ENCODE measurements around the gene CXCL10. TPM values are rescaled to one million over a fixed set of nuclear protein-coding genes. Genes with fewer than 3 reads are reported as not detected.
A peak's percentile ranks its signal among the peaks of the same experiment; 100 is the strongest.

The CXCL10 gene
- total RNA-seq (1 to 10 TPM in 1 of 4 donors, under 1 TPM in 2, not detected in 1; 0.29 to 1.5 (median 0.32) TPM), polyA plus RNA-seq (under 1 TPM; 0.06 to 0.17 (median 0.16) TPM)
- long read RNA-seq, donor 1, partial matches to known transcripts: 0 of 1 reads
- long read RNA-seq, donor 1, other reads (novel, unspliced or antisense): 0 of 1 reads
- long read RNA-seq, donor 2: 0 reads

DNA sequence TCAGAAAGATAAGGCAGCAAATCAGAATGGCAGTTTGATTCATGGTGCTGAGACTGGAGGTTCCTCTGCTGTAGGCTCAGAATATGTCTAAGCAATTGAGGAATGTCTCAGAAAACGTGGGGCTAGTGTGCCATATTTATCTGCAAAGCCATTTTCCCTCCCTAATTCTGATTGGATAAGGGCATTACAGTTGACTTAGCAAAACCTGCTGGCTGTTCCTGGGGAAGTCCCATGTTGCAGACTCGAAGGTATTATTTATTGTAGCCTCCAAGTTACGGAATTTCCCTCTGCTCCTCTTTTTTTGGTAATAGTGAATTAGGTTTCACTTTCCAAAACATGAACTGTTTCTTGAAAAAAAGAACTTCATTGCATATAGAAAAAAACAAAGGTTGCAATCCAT is at the start of gene CXCL10:
Gene CXCL10, minus strand, starts transcription at position 109 of the 400 bp plus-strand sequence. Its CDS starts 66 bp downstream, at position 43.
- no peak within 1 kb of the TSS for H3K27ac ChIP-seq
- no peak within 1 kb of the TSS for H3K4me3 ChIP-seq
- H3K4me1 ChIP-seq: no peaks in the 10 kb centered on the region
- no peaks in the 10 kb centered on the region for H3K27me3 ChIP-seq (ENCODE audit: insufficient read depth in 3 of 3, low read length in 2 of 3)
- H3K9me3 ChIP-seq: no peaks in the 10 kb centered on the region
- TF ChIP-seq, protein P1, sequence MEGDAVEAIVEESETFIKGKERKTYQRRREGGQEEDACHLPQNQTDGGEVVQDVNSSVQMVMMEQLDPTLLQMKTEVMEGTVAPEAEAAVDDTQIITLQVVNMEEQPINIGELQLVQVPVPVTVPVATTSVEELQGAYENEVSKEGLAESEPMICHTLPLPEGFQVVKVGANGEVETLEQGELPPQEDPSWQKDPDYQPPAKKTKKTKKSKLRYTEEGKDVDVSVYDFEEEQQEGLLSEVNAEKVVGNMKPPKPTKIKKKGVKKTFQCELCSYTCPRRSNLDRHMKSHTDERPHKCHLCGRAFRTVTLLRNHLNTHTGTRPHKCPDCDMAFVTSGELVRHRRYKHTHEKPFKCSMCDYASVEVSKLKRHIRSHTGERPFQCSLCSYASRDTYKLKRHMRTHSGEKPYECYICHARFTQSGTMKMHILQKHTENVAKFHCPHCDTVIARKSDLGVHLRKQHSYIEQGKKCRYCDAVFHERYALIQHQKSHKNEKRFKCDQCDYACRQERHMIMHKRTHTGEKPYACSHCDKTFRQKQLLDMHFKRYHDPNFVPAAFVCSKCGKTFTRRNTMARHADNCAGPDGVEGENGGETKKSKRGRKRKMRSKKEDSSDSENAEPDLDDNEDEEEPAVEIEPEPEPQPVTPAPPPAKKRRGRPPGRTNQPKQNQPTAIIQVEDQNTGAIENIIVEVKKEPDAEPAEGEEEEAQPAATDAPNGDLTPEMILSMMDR (IDR thresholded peaks at IDR 0.05): no peak
- 24 to 27% (median 27%) methylated on average over 3 of the region's 3 CpGs for WGBS, 3 donors
- no peaks in the 10 kb centered on the region for H3K36me3 ChIP-seq (ENCODE audit: insufficient read depth in 1 of 2, low read depth in 1 of 2)
- ATAC-seq (no peak), DNase-seq (no peak)
- intact Hi-C loops (cut with DNase I): no loop called here

DNA sequence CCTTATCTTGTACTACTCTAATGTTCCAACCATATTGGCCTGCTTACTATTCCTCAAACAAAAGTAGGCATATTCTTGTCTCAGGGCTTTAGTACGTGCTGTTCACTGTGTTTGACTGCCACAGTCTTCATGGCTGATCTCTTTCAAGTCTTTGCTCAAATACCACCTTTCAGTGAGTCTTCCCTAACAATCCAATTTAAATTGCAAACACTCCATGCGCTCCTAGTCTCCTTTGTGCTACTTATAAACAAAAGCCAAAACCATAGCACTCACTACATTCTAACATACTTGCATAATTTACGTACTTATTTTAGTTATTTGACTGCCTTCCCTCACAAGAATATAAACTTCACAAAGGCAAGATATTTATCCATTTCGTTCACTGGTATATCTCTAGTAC is 49.5 kb upstream of the CXCL10 start:
- no peaks in the 10 kb centered on the region for H3K36me3 ChIP-seq (ENCODE audit: insufficient read depth in 1 of 2, low read depth in 1 of 2)
- 64 to 77% (median 72%) methylated on average over 4 of the region's 4 CpGs for WGBS, 3 donors
- H3K27ac ChIP-seq: peak overlapping the region; percentile 86
- H3K4me1 ChIP-seq: peaks cover 22% of the 10 kb centered on the region
- H3K27me3 ChIP-seq (ENCODE audit: insufficient read depth in 3 of 3, low read length in 2 of 3): no peaks in the 10 kb centered on the region
- H3K4me3 ChIP-seq: no peak overlapping the region
- intact Hi-C loops (cut with DNase I): no loop called here
- H3K9me3 ChIP-seq: no peaks in the 10 kb centered on the region
- TF ChIP-seq, protein P1 (IDR thresholded peaks at IDR 0.05): no peak
- ATAC-seq (no peak), DNase-seq (no peak)

DNA sequence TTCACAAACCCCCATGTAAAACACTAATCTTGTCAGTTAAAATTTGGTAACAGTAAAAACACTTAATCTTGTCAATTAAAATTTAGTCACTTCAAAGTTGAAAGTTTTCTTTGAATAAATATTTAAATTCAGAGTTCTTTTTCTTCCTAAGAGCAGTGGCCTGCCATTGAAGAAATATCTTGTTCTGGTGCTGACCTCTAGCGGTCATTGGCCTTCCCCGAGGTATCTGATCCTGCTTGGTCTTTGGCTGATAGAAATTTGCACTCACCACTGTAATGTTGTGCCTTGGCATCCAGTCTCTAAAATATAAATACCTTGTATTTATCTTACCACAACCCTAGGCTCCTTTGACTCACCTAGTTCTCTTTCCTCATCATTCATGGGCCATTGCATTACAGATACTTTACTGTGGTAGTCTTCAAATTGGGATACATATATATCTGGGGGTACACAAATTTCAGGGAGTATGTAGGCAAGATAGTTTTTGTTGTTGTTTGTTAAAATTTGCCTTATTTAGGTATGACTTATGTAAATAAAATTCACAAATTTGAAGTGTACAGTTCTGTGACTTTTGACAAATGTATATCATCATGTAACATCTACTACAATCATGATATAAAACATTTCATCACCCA is 44.5 kb upstream of the CXCL10 start:
- intact Hi-C loops (cut with DNase I): loop anchor here (1.0 to 10.0 kb wide), 3 partner anchors 69 to 153 kb away; no protein-coding TSS in a partner anchor
- no peaks in the 10 kb centered on the region for H3K9me3 ChIP-seq

DNA sequence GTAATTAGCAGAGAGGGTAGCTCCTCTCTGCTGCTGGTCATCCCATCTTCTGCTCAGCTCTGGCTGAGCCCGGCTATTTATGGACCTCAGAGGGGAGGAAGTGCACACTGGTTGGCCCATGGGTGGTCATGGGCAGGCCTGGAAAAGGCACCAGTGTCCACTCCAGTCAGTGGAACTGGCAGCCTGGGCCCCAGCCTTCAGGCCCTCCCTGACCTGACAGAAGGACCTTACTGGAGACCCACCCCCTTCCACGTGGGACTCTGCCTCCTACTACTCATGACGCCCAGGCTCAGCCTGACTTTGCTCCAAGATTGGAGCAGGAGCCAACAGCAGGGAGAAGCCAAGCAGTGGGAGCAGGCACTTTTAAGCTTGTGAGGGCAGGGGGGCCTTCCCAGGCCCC is 43.2 kb upstream of the CXCL10 start:
- WGBS, 3 donors: 50 to 69% (median 62%) methylated on average over 3 of the region's 3 CpGs
- Histone ChIP-seq H3K27me3 (ENCODE audit: insufficient read depth in 3 of 3, low read length in 2 of 3) (no peaks in the 10 kb centered on the region), H3K4me1 (peaks cover 1% of the 10 kb centered on the region), H3K9me3 (no peaks in the 10 kb centered on the region), H3K36me3 (ENCODE audit: insufficient read depth in 1 of 2, low read depth in 1 of 2) (no peaks in the 10 kb centered on the region), H3K27ac (no peak overlapping the region), H3K4me3 (no peak overlapping the region)
- no peak for ATAC-seq
- DNase-seq: no peak
- intact Hi-C loops (cut with DNase I): loop anchor here (2.0 to 10.0 kb wide), 2 partner anchors 68 to 152 kb away; no protein-coding TSS in a partner anchor
- TF ChIP-seq, protein P1 (IDR thresholded peaks at IDR 0.05): no peak

More for the DNA sequence above, 44.5 kb upstream of the CXCL10 start:
- peak; percentile 53 to 74 for DNase-seq
- Histone ChIP-seq H3K4me1 (peaks cover 7% of the 10 kb centered on the region), H3K27ac (no peak overlapping the region), H3K36me3 (ENCODE audit: insufficient read depth in 1 of 2, low read depth in 1 of 2) (no peaks in the 10 kb centered on the region), H3K4me3 (no peak overlapping the region), H3K27me3 (ENCODE audit: insufficient read depth in 3 of 3, low read length in 2 of 3) (no peaks in the 10 kb centered on the region)
- 0 to 1% (median 0%) methylated on average over 2 of the region's 2 CpGs for WGBS, 3 donors
- peak; percentile 76 to 95 (median 88) for ATAC-seq
- TF ChIP-seq, protein P1 (IDR thresholded peaks at IDR 0.05): peak; percentile 92
